ENCODE results near the gene BSG. TPM values are rescaled to one million over a fixed set of nuclear protein-coding genes. Genes with fewer than 3 reads are reported as not detected.

BSG gene
- total RNA-seq, 4 donors from 2014 or later: 305 to 380 (median 364) TPM

GRCh38 chr19:612941-613340 is 40.5 kb downstream of the BSG start:
- no peak for DNase-seq

GRCh38 chr19:613732-614567 is 41.6 kb downstream of the BSG start:
- in situ Hi-C loops (cut with MboI; ENCODE audit: low sequenced_read_pairs in 4 of 4) (no loop called here), intact Hi-C loops (cut with DNase I; ENCODE audit: low total_unique reads) (no loop called here)
- H3K27ac ChIP-seq: no peak overlapping the region
- H3K9me3 ChIP-seq: no peaks in the 10 kb centered on the region
- no peak for DNase-seq
- TF ChIP-seq POLR2A (IDR thresholded peaks at IDR 0.05) (no peak), CTCF (IDR thresholded peaks at IDR 0.05 in 4 of 5, conservative IDR thresholded peaks at IDR 0.05 in 1 of 5) (no peak)
- H3K4me1 ChIP-seq: no peaks in the 10 kb centered on the region
- H3K36me3 ChIP-seq: peaks cover 0 to 20% of the 10 kb centered on the region in 2 donors
- ATAC-seq: no peak
- H3K4me3 ChIP-seq: no peak overlapping the region
- peaks cover 4 to 8% (median 8%) of the 10 kb centered on the region in 3 donors for H3K27me3 ChIP-seq

More at GRCh38 chr19:612941-613340, 40.5 kb downstream of the BSG start:
- ATAC-seq: no peak
- no peak overlapping the region for H3K27ac ChIP-seq
- peaks cover 5 to 10% (median 8%) of the 10 kb centered on the region in 3 donors for H3K27me3 ChIP-seq
- H3K4me3 ChIP-seq: no peak overlapping the region
- no peaks in the 10 kb centered on the region for H3K9me3 ChIP-seq
- in situ Hi-C loops (cut with MboI; ENCODE audit: low sequenced_read_pairs in 4 of 4): no loop called here
- H3K4me1 ChIP-seq: no peaks in the 10 kb centered on the region
- intact Hi-C loops (cut with DNase I; ENCODE audit: low total_unique reads): no loop called here
- H3K36me3 ChIP-seq: peaks cover 0 to 10% of the 10 kb centered on the region in 2 donors
- TF ChIP-seq CTCF (IDR thresholded peaks at IDR 0.05 in 4 of 5, conservative IDR thresholded peaks at IDR 0.05 in 1 of 5) (no peak), POLR2A (IDR thresholded peaks at IDR 0.05) (no peak)

- DNase-seq (no peak), ATAC-seq (no peak)
- intact Hi-C loops (cut with DNase I; ENCODE audit: low total_unique reads): no loop called here
- H3K27me3 ChIP-seq: peaks cover 0 to 3% (median 2%) of the 10 kb centered on the region in 3 donors
- H3K4me3 ChIP-seq: no peak overlapping the region
- H3K27ac ChIP-seq: no peak overlapping the region
- H3K36me3 ChIP-seq: peaks cover 0 to 36% of the 10 kb centered on the region in 2 donors
- no peaks in the 10 kb centered on the region for H3K9me3 ChIP-seq
- no peak for TF ChIP-seq POLR2A (IDR thresholded peaks at IDR 0.05)
- no peaks in the 10 kb centered on the region for H3K4me1 ChIP-seq
- in situ Hi-C loops (cut with MboI; ENCODE audit: low sequenced_read_pairs in 4 of 4): no loop called here
These were observed 43.2 kb downstream of the BSG start for GRCh38 chr19:615619-616018.

GRCh38 chr19:616062-616700 is 43.8 kb downstream of the BSG start:
- no peaks in the 10 kb centered on the region for H3K4me1 ChIP-seq
- peaks cover 0 to 2% (median 0%) of the 10 kb centered on the region in 3 donors for H3K27me3 ChIP-seq
- DNase-seq (no peak), ATAC-seq (no peak)
- no peak for TF ChIP-seq POLR2A (IDR thresholded peaks at IDR 0.05)
- TF ChIP-seq CTCF (IDR thresholded peaks at IDR 0.05 in 4 of 5, conservative IDR thresholded peaks at IDR 0.05 in 1 of 5): no peak
- peaks cover 0 to 36% of the 10 kb centered on the region in 2 donors for H3K36me3 ChIP-seq
- in situ Hi-C loops (cut with MboI; ENCODE audit: low sequenced_read_pairs in 4 of 4) (no loop called here), intact Hi-C loops (cut with DNase I; ENCODE audit: low total_unique reads) (no loop called here)
- no peak overlapping the region for H3K27ac ChIP-seq
- H3K4me3 ChIP-seq: no peak overlapping the region
- H3K9me3 ChIP-seq: no peaks in the 10 kb centered on the region
